ENCODE results near the gene ZNF469.

DNA sequence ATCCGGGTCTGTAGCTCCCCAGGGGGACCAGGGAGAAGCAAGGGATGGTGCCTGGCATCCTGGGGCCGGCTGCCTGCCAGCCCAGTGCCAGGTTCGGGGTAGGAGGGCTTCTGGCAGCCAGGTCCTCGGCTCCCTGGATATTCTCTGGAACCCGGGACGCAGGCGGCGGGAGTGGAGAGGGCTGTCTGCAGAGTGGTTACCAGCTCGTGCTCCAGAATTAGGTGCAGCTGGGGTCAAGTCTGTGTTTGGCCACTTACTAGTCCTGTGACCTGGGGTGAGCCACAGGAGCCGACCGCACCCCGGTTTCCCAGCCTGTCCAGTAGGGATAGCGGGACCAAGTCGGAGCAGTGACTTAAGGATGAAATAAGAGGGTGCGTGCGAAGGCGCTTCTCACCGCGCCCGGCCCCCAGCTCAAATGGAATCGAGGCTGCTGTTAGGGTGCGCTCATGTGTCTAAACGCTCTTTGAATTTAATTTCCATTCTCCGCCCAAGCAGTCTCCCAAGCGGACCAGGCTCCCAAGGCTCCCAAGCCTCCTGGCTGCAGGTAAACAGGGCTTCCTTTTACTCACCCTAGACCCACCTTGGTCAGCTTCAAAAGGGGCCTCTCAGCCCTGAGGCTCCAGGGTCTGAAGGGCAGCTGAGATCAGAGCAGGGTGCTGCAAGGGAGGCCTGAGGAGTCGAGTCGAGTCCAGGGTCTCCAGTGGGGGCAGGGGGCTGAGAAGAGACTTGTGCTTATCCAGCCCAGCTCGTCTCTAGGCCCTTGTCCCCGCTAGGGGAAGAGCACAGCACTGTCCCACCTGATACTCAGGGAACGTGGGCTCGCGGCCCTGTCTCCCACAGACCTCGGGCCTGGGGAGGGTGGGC, 28.3 kb upstream of the ZNF469 start:
- TF ChIP-seq POLR2A (IDR thresholded peaks at IDR 0.05; ENCODE audit: low read depth, low read length) (no peak), POLR2AphosphoS5 (IDR thresholded peaks at IDR 0.05; ENCODE audit: low read depth, low read length) (no peak), TAF1 (IDR thresholded peaks at IDR 0.05; ENCODE audit: borderline replicate concordance, low read depth, low read length) (no peak)

Data from GM12892 (cell line).